Mesenchymal stem cell (in vitro differentiated cells and primary cell): ENCODE measurements around the gene MIB2.

Experiments used
- DNase-seq: peaks from one replicate; pipeline ENCODE4 v3.0.0-alpha.2; 2013
- H2AFZ ChIP-seq: one replicate; pipeline ENCODE4 v1.6.1; 2013; ENCODE audit warnings: low read depth, mild to moderate bottlenecking, control low read depth, inconsistent platforms, low read length, moderate library complexity
- H2AK5ac ChIP-seq: 2 replicates; pipeline ENCODE4 v1.6.1; 2013; ENCODE audit warnings: low read length, moderate library complexity, mild to moderate bottlenecking, inconsistent platforms; ENCODE audit not compliant: severe bottlenecking
- H2BK120ac ChIP-seq: one replicate; pipeline ENCODE4 v1.6.1; 2013; ENCODE audit warnings: low read depth, mild to moderate bottlenecking, inconsistent platforms, low read length, moderate library complexity
- H2BK12ac ChIP-seq, 2 experiments: one replicate each; pipeline ENCODE4 v1.6.1; 2013; ENCODE audit warnings: inconsistent platforms in 2 of 2, low read length in 2 of 2, mild to moderate bottlenecking in 2 of 2, moderate library complexity in 2 of 2, control low read depth in 1 of 2
- H2BK15ac ChIP-seq: one replicate; pipeline ENCODE4 v1.6.1; 2013; ENCODE audit warnings: mild to moderate bottlenecking, low read depth, inconsistent platforms; ENCODE audit not compliant: poor library complexity, severe bottlenecking
- H2BK5ac ChIP-seq: 2 replicates; pipeline ENCODE4 v1.6.1; 2013; ENCODE audit warnings: low read depth, mild to moderate bottlenecking, low read length, control low read depth, inconsistent platforms; ENCODE audit not compliant: poor library complexity, severe bottlenecking
- H3K14ac ChIP-seq, 2 experiments: one replicate each; pipeline ENCODE4 v1.6.1; 2013; ENCODE audit warnings: inconsistent platforms in 2 of 2, low read length in 2 of 2, control low read depth in 1 of 2, mild to moderate bottlenecking in 1 of 2, moderate library complexity in 1 of 2
- H3K18ac ChIP-seq, 2 experiments: one replicate each; pipeline ENCODE4 v1.6.1; 2013; ENCODE audit warnings: inconsistent platforms in 2 of 2, low read length in 2 of 2, control low read depth in 1 of 2, low read depth in 1 of 2, mild to moderate bottlenecking in 1 of 2
- H3K23ac ChIP-seq, 2 experiments: one replicate each; pipeline ENCODE4 v1.6.1; 2013; ENCODE audit warnings: inconsistent platforms in 2 of 2, low read length in 2 of 2, mild to moderate bottlenecking in 2 of 2, moderate library complexity in 2 of 2, control low read depth in 1 of 2
- H3K27ac ChIP-seq: 2 replicates; pipeline ENCODE4 v1.5.1; 2013; ENCODE audit warnings: mild to moderate bottlenecking, moderate library complexity, low read length, control low read depth, inconsistent platforms; ENCODE audit not compliant: poor library complexity, severe bottlenecking
- H3K27me3 ChIP-seq, 2 experiments: 2 replicates each; pipeline versions ENCODE4 v1.6.1 to v1.7.0; 2013; ENCODE audit warnings: low read length in 2 of 2, mild to moderate bottlenecking in 2 of 2, moderate library complexity in 2 of 2, control low read depth in 1 of 2, inconsistent platforms in 1 of 2; ENCODE audit not compliant: control insufficient read depth in 1 of 2, insufficient read depth in 1 of 2
- H3K36me3 ChIP-seq, 2 experiments: 2 replicates each; pipeline versions ENCODE4 v1.6.1 to v1.7.0; 2013; ENCODE audit warnings: low read length in 2 of 2, control low read depth in 1 of 2, inconsistent platforms in 1 of 2, low read depth in 1 of 2, mild to moderate bottlenecking in 1 of 2; ENCODE audit not compliant: insufficient read depth in 2 of 2, control insufficient read depth in 1 of 2
- H3K4ac ChIP-seq, 2 experiments: one replicate each; pipeline ENCODE4 v1.6.1; 2013; ENCODE audit warnings: inconsistent platforms in 2 of 2, low read length in 2 of 2, mild to moderate bottlenecking in 2 of 2, moderate library complexity in 2 of 2, control low read depth in 1 of 2, low read depth in 1 of 2
- H3K4me1 ChIP-seq: 2 replicates; pipeline ENCODE4 v1.6.1; 2013; ENCODE audit warnings: low read depth, low read length, control low read depth; ENCODE audit not compliant: control insufficient read depth, insufficient read depth
- H3K4me2 ChIP-seq: 2 replicates; pipeline ENCODE4 v1.6.1; 2013; ENCODE audit warnings: low read length, mild to moderate bottlenecking, inconsistent platforms; ENCODE audit not compliant: poor library complexity, severe bottlenecking
- H3K4me3 ChIP-seq, 2 experiments: 2 replicates each; pipeline versions ENCODE4 v1.5.1 to v1.7.0; 2013; ENCODE audit warnings: low read length in 2 of 2, mild to moderate bottlenecking in 2 of 2, control low read depth in 1 of 2, low read depth in 1 of 2; ENCODE audit not compliant: insufficient read depth in 1 of 2
- H3K79me1 ChIP-seq: replicated peaks from 2 replicates; pipeline ENCODE4 v1.6.1; 2013; ENCODE audit warnings: mild to moderate bottlenecking, control low read depth, low read length, inconsistent platforms; ENCODE audit not compliant: poor library complexity, severe bottlenecking
- H3K9ac ChIP-seq: 2 replicates; pipeline ENCODE4 v1.7.0; 2013; ENCODE audit warnings: mild to moderate bottlenecking, low read length, moderate library complexity
- H3K9me3 ChIP-seq: 2 replicates; pipeline ENCODE4 v1.7.0; 2013; ENCODE audit warnings: mild to moderate bottlenecking, low read length; ENCODE audit not compliant: control insufficient read depth
- H4K8ac ChIP-seq: one replicate; pipeline ENCODE4 v1.6.1; 2013; ENCODE audit warnings: inconsistent platforms, mild to moderate bottlenecking, low read length, moderate library complexity
- H4K91ac ChIP-seq: one replicate; pipeline ENCODE4 v1.6.1; 2013; ENCODE audit warnings: mild to moderate bottlenecking, low read length, inconsistent platforms
- WGBS: methylation state at CpG from one replicate; pipeline ENCODE4 v1.1.7; 2013; ENCODE audit warnings: mixed read lengths; 5-methylcytosine and 5-hydroxymethylcytosine counted together

Gene MIB2

DNA sequence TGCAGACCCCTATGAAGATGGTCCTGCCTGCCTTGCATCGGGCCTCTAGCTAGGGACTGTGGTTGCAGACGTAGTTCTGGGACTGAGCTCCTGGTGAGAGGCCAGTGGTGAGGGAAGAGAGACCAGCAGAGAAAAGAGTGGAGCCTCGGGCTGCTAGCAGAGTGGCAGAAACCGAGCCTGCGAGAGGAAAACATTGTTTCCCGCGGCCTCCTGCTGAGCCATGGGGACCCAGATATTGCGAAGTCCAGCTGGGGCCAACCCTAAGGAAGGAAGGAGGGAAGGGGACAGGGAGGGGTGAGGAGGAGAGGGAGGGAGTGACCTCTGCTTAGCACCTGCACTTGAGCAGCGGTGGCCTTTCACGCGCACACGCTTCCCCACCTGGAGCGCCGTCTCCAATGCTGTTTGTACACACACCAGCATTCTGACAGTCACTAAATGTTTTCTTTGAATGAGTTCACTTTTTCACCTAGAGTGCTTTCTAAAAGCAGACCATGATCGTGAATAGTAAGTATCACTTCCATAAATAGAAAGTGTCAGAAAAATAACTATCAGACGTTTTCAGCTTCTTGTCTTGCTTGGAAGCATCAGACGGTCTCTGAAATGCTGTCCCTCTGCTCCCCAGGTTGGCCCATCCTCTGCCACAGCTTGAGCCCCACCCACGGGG is 12.9 kb upstream of the MIB2 start:
- WGBS = 83% methylated on average over 17 of the region's 18 CpGs
- no peak overlapping the region for H3K4ac ChIP-seq

DNA sequence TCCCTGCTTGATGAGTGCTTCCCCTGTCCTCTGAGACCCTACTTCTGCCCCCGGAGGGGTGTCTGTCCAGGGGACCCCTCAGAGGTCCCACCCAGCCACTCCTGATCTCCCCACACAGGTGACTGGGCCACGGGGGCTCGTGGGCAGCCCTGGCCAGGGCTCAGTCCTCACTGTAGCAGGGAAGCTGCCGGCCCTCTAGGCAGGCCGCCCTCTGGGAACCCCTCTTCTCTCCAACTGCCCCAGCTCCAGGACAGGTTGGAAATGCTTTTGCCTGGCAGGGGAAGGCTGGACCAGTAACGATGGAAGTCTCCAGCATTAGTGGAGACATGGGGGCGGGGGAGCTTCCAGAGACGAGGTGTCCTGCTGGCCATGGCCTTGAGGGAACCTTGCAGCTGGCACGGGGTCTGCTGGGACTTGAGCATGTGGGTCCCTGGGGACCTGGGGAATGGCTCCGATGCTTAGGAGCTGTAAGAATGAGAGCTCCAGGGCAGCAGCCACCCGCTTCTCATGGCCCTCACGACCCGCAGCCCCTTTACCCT is 12.3 kb upstream of the MIB2 start:
- no peak overlapping the region for H3K4me2 ChIP-seq
- no peak overlapping the region for H3K27ac ChIP-seq
- H2BK120ac ChIP-seq = no peak overlapping the region
- H3K18ac ChIP-seq = no peak overlapping the region
- no peak overlapping the region for H2BK12ac ChIP-seq
- WGBS = 79% methylated on average over 13 of the region's 13 CpGs
- H3K4ac ChIP-seq = no peak overlapping the region
- H3K4me3 ChIP-seq = no peak overlapping the region
- no peak overlapping the region for H3K14ac ChIP-seq
- DNase-seq = no peak
- no peak overlapping the region for H2BK15ac ChIP-seq
- no peak overlapping the region for H2BK5ac ChIP-seq
- H4K8ac ChIP-seq = no peak overlapping the region
- H3K23ac ChIP-seq = no peak overlapping the region
- peaks cover 25% of the 10 kb centered on the region for H3K4me1 ChIP-seq
- H3K36me3 ChIP-seq = peaks cover 0 to 6% of the 10 kb centered on the region in 2 experiments
- peak overlapping the region; percentile 35 for H4K91ac ChIP-seq
- H3K79me1 ChIP-seq = no peaks in the 10 kb centered on the region
- no peaks in the 10 kb centered on the region for H3K9me3 ChIP-seq
- no peak overlapping the region for H3K9ac ChIP-seq
- no peak overlapping the region for H2AK5ac ChIP-seq
- H3K27me3 ChIP-seq = peaks cover 47 to 51% of the 10 kb centered on the region in 2 experiments
- H2AFZ ChIP-seq = no peak overlapping the region

More for the DNA sequence above, 12.9 kb upstream of the MIB2 start:
- H3K9me3 ChIP-seq = no peaks in the 10 kb centered on the region
- peaks cover 0 to 4% of the 10 kb centered on the region in 2 experiments for H3K36me3 ChIP-seq
- no peak overlapping the region for H2AK5ac ChIP-seq
- no peak overlapping the region for H2BK12ac ChIP-seq
- no peak overlapping the region for H4K8ac ChIP-seq
- H3K27me3 ChIP-seq = peaks cover 53 to 57% of the 10 kb centered on the region in 2 experiments
- no peak overlapping the region for H3K18ac ChIP-seq
- H3K4me1 ChIP-seq = peaks cover 29% of the 10 kb centered on the region
- no peaks in the 10 kb centered on the region for H3K79me1 ChIP-seq
- no peak overlapping the region for H3K4me3 ChIP-seq
- no peak overlapping the region for H3K9ac ChIP-seq
- H2BK15ac ChIP-seq = no peak overlapping the region
- no peak overlapping the region for H2AFZ ChIP-seq
- no peak overlapping the region for H4K91ac ChIP-seq
- H2BK120ac ChIP-seq = no peak overlapping the region
- no peak overlapping the region for H3K27ac ChIP-seq
- no peak overlapping the region for H2BK5ac ChIP-seq
- no peak for DNase-seq
- no peak overlapping the region for H3K4me2 ChIP-seq
- H3K23ac ChIP-seq = no peak overlapping the region
- H3K14ac ChIP-seq = no peak overlapping the region

DNA sequence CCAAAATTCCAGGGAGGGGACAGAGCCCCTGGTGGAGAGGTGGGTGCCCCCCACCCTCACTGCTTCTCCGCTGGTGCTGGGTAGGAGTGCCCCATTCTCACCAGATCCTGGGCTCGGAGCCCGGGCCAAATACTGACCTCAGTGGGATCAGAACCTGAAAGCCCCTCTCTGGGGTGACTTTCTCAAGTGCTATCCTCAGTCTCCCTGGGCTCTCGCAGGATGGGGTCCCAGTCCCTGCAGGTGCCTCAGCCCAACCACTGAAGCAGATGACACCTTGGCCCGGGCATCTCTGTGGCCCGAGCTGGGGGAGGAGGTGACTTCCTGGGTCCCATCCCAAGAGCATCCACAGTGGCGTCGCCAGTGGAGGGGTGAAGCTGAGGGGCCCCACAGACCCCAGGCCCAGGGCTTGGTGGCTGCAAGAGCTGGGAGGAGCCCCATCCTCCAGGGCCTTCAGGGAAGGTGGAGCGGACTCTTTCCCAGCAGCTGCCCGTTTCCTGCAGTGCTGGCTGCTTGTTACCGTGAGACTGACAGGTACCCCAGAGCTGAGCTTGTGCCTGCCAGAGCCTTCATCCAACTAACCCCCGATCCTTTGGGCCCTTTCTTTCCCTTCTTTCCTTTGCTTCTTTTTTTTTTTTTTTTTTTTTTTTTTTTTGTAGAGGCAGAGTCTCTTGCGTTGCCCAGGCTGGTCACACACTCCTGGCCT is 11.5 kb upstream of the MIB2 start:
- H2BK15ac ChIP-seq = no peak overlapping the region
- no peak overlapping the region for H3K4me2 ChIP-seq
- no peak overlapping the region for H3K9ac ChIP-seq
- no peak overlapping the region for H2AFZ ChIP-seq
- no peak overlapping the region for H3K4ac ChIP-seq
- H4K91ac ChIP-seq = no peak overlapping the region
- H3K18ac ChIP-seq = no peak overlapping the region
- no peak overlapping the region for H3K4me3 ChIP-seq
- H3K27me3 ChIP-seq = peaks cover 40 to 43% of the 10 kb centered on the region in 2 experiments
- H4K8ac ChIP-seq = no peak overlapping the region
- no peak overlapping the region for H3K27ac ChIP-seq
- H3K23ac ChIP-seq = no peak overlapping the region
- no peaks in the 10 kb centered on the region for H3K9me3 ChIP-seq
- peaks cover 0 to 2% of the 10 kb centered on the region in 2 experiments for H3K36me3 ChIP-seq
- H2BK120ac ChIP-seq = no peak overlapping the region
- no peaks in the 10 kb centered on the region for H3K79me1 ChIP-seq
- H2AK5ac ChIP-seq = no peak overlapping the region
- no peak for DNase-seq
- no peak overlapping the region for H2BK5ac ChIP-seq
- H3K14ac ChIP-seq = no peak overlapping the region
- 88% methylated on average over 12 of the region's 13 CpGs for WGBS
- H3K4me1 ChIP-seq = peaks cover 20% of the 10 kb centered on the region
- no peak overlapping the region for H2BK12ac ChIP-seq

DNA sequence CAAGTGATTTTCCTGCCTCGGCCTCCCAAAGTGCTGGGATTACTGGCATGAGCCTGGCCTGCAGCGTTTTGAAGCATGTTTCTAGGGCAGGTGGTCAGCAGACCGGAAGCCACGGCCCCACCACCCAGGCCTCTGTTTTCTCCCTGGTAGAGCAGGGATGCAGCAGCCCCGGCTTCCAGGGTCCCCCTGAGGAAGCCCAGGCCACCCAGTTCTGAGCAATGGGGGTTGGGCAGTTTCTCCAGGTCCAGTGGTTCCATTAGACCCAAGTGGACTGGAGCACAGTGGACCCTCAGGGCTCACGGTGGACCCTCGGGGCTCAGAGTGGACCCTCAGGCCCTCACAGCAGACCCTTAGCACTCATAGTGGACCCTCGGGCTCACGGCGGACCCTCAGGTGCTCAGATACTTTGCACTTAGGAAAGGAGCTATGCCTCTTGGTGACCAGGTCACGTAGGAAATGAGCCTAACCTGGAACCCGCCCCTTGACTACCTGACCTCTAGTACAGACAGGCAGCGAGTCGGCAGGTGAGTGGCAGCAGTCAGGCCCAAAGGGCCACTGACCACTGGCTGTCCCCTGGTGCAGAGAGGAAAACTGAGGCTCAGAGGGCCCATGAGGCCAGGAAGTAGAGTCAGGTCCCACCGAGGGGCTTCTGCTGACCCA is 10.8 kb upstream of the MIB2 start:
- H3K4me2 ChIP-seq = no peak overlapping the region
- no peak overlapping the region for H4K8ac ChIP-seq
- no peak overlapping the region for H3K27ac ChIP-seq
- H2AK5ac ChIP-seq = no peak overlapping the region
- H3K4me1 ChIP-seq = peaks cover 14% of the 10 kb centered on the region
- no peaks in the 10 kb centered on the region for H3K79me1 ChIP-seq
- H2BK12ac ChIP-seq = no peak overlapping the region
- H2BK120ac ChIP-seq = no peak overlapping the region
- H3K18ac ChIP-seq = no peak overlapping the region
- H3K9ac ChIP-seq = no peak overlapping the region
- DNase-seq = no peak
- H2BK5ac ChIP-seq = no peak overlapping the region
- no peak overlapping the region for H2AFZ ChIP-seq
- peaks cover 0 to 2% of the 10 kb centered on the region in 2 experiments for H3K36me3 ChIP-seq
- WGBS = 81% methylated on average over 15 of the region's 15 CpGs
- H4K91ac ChIP-seq = no peak overlapping the region
- H3K23ac ChIP-seq = no peak overlapping the region
- H3K4ac ChIP-seq = no peak overlapping the region
- H3K4me3 ChIP-seq = no peak overlapping the region
- H3K27me3 ChIP-seq = peaks cover 37 to 39% of the 10 kb centered on the region in 2 experiments
- no peak overlapping the region for H2BK15ac ChIP-seq
- H3K9me3 ChIP-seq = no peaks in the 10 kb centered on the region
- no peak overlapping the region for H3K14ac ChIP-seq
